Measurements from ENCODE around the gene SCN2B. TPM values are rescaled to one million over a fixed set of nuclear protein-coding genes. Genes with fewer than 3 reads are reported as not detected.

SCN2B gene
- total and polyA plus RNA-seq, 2 donors (not counting 1 experiment from before 2014, with no cell fraction given): 0.11 to 7.3 TPM

- no peaks in the 10 kb centered on the region for H3K27me3 ChIP-seq (ENCODE audit: control insufficient read depth, insufficient read depth, low read length)
- no peak for DNase-seq (ENCODE audit: low read depth in 2 of 2)
- no peak overlapping the region for H2AFZ ChIP-seq (ENCODE audit: low read length)
- no peak for TF ChIP-seq CTCF (conservative IDR thresholded peaks at IDR 0.05 in 1 of 2, IDR thresholded peaks at IDR 0.05 in 1 of 2; ENCODE audit: low read depth in 1 of 2, low read length in 2 of 2)
- TF ChIP-seq EZH2 (IDR thresholded peaks at IDR 0.05; ENCODE audit: low read length, missing control alignments): no peak
- H3K9me3 ChIP-seq (ENCODE audit: control insufficient read depth, insufficient read depth, low read depth, low read length): no peaks in the 10 kb centered on the region
- H3K36me3 ChIP-seq (ENCODE audit: control insufficient read depth, insufficient read depth, low read length): no peaks in the 10 kb centered on the region
- H3K79me2 ChIP-seq (ENCODE audit: control insufficient read depth, insufficient read depth, low read length): no peaks in the 10 kb centered on the region
- no peak overlapping the region for H3K9ac ChIP-seq (ENCODE audit: insufficient read depth, low read length)
- no peaks in the 10 kb centered on the region for H4K20me1 ChIP-seq (ENCODE audit: control insufficient read depth, extremely low read depth, insufficient read depth, low read length)
- no peak overlapping the region for H3K27ac ChIP-seq (ENCODE audit: insufficient read depth, low read length)
- H3K4me3 ChIP-seq (replicated peaks in 1 of 4; ENCODE audit: control extremely low read depth in 1 of 4, insufficient read depth in 1 of 4, low read depth in 3 of 4, low read length in 4 of 4): no peak overlapping the region
- H3K4me1 ChIP-seq (ENCODE audit: control insufficient read depth, extremely low read depth, insufficient read depth, low read length): no peaks in the 10 kb centered on the region
- no peak overlapping the region for H3K4me2 ChIP-seq (ENCODE audit: extremely low read depth, insufficient read depth, low read length)
These were observed 9.8 kb downstream of the SCN2B start for GRCh38 chr11:118166641-118167040.

- Histone ChIP-seq H3K79me2 (ENCODE audit: control insufficient read depth, insufficient read depth, low read length) (no peaks in the 10 kb centered on the region), H3K4me1 (ENCODE audit: control insufficient read depth, extremely low read depth, insufficient read depth, low read length) (no peaks in the 10 kb centered on the region), H3K4me3 (replicated peaks in 1 of 4; ENCODE audit: control extremely low read depth in 1 of 4, insufficient read depth in 1 of 4, low read depth in 3 of 4, low read length in 4 of 4) (no peak overlapping the region), H3K27me3 (ENCODE audit: control insufficient read depth, insufficient read depth, low read length) (peaks cover 6% of the 10 kb centered on the region), H3K36me3 (ENCODE audit: control insufficient read depth, insufficient read depth, low read length) (no peaks in the 10 kb centered on the region), H3K4me2 (ENCODE audit: extremely low read depth, insufficient read depth, low read length) (no peak overlapping the region), H3K9me3 (ENCODE audit: control insufficient read depth, insufficient read depth, low read depth, low read length) (no peaks in the 10 kb centered on the region), H2AFZ (ENCODE audit: low read length) (no peak overlapping the region), H3K9ac (ENCODE audit: insufficient read depth, low read length) (no peak overlapping the region), H3K27ac (ENCODE audit: insufficient read depth, low read length) (no peak overlapping the region), H4K20me1 (ENCODE audit: control insufficient read depth, extremely low read depth, insufficient read depth, low read length) (no peaks in the 10 kb centered on the region)
- no peak for TF ChIP-seq EZH2 (IDR thresholded peaks at IDR 0.05; ENCODE audit: low read length, missing control alignments)
- TF ChIP-seq CTCF (conservative IDR thresholded peaks at IDR 0.05 in 1 of 2, IDR thresholded peaks at IDR 0.05 in 1 of 2; ENCODE audit: low read depth in 1 of 2, low read length in 2 of 2): no peak
- DNase-seq (ENCODE audit: low read depth in 2 of 2): no peak
These were observed 11.6 kb downstream of the SCN2B start for GRCh38 chr11:118164885-118165284.

GRCh38 chr11:118163494-118163893 lies 12.9 kb downstream of the SCN2B start:
- no peaks in the 10 kb centered on the region for H4K20me1 ChIP-seq (ENCODE audit: control insufficient read depth, extremely low read depth, insufficient read depth, low read length)
- no peak for TF ChIP-seq CTCF (conservative IDR thresholded peaks at IDR 0.05 in 1 of 2, IDR thresholded peaks at IDR 0.05 in 1 of 2; ENCODE audit: low read depth in 1 of 2, low read length in 2 of 2)
- TF ChIP-seq EZH2 (IDR thresholded peaks at IDR 0.05; ENCODE audit: low read length, missing control alignments): no peak
- H3K9ac ChIP-seq (ENCODE audit: insufficient read depth, low read length): no peak overlapping the region
- DNase-seq (ENCODE audit: low read depth in 2 of 2): no peak
- H3K27me3 ChIP-seq (ENCODE audit: control insufficient read depth, insufficient read depth, low read length): peaks cover 6% of the 10 kb centered on the region
- no peaks in the 10 kb centered on the region for H3K36me3 ChIP-seq (ENCODE audit: control insufficient read depth, insufficient read depth, low read length)
- H3K27ac ChIP-seq (ENCODE audit: insufficient read depth, low read length): no peak overlapping the region
- H3K79me2 ChIP-seq (ENCODE audit: control insufficient read depth, insufficient read depth, low read length): no peaks in the 10 kb centered on the region
- no peak overlapping the region for H3K4me3 ChIP-seq (replicated peaks in 1 of 4; ENCODE audit: control extremely low read depth in 1 of 4, insufficient read depth in 1 of 4, low read depth in 3 of 4, low read length in 4 of 4)
- no peak overlapping the region for H3K4me2 ChIP-seq (ENCODE audit: extremely low read depth, insufficient read depth, low read length)
- no peaks in the 10 kb centered on the region for H3K4me1 ChIP-seq (ENCODE audit: control insufficient read depth, extremely low read depth, insufficient read depth, low read length)
- no peak overlapping the region for H2AFZ ChIP-seq (ENCODE audit: low read length)
- H3K9me3 ChIP-seq (ENCODE audit: control insufficient read depth, insufficient read depth, low read depth, low read length): no peaks in the 10 kb centered on the region

Data from fibroblast of lung (primary cell).